MCF 10A (cell line): ENCODE measurements around the gene CCDC9B. TPM values are rescaled to one million over a fixed set of nuclear protein-coding genes. Genes with fewer than 3 reads are reported as not detected.

Experiments
- BruUV-seq: library from RNA; stranded (reverse); fragments of 400-500 nt; replicated peaks from 2 replicates; lab custom pipeline; 2021; lab: Mats Ljungman, UMichigan
- CTCF ChIA-PET: fragments of 300-600 bp; sonication (Branson Sonifier 250); formaldehyde crosslinking; extraction: SDS; loops from one replicate; lab custom pipeline; 2021; ENCODE audit warnings: antibody characterized with exemption, inconsistent platforms; lab: Yijun Ruan, JAX
- POLR2A ChIA-PET: fragments of 300-600, 350-650 bp; sonication (Branson Sonifier 250); formaldehyde crosslinking; extraction: SDS; loops from one replicate; lab custom pipeline; 2020; ENCODE audit warnings: antibody characterized with exemption, inconsistent platforms; lab: Yijun Ruan, JAX
- DNase-seq: peaks from one replicate; pipeline ENCODE4 v3.0.0-alpha.2; 2018; ENCODE audit not compliant: unreplicated experiment
- H3K27ac Mint-ChIP-seq: one replicate; pipeline ENCODE4 v1.8.0; 2022; ENCODE audit warnings: mild to moderate bottlenecking, low read depth, mixed read lengths; ENCODE audit not compliant: unreplicated experiment
- H3K27me3 Mint-ChIP-seq: one replicate; pipeline ENCODE4 v1.8.0; 2022; ENCODE audit warnings: mixed read lengths; ENCODE audit not compliant: insufficient read depth, unreplicated experiment
- H3K36me3 Mint-ChIP-seq: one replicate; pipeline ENCODE4 v1.8.0; 2022; ENCODE audit warnings: mild to moderate bottlenecking, moderate library complexity, mixed read lengths; ENCODE audit not compliant: insufficient read depth, unreplicated experiment
- H3K4me1 Mint-ChIP-seq: one replicate; pipeline ENCODE4 v1.8.0; 2022; ENCODE audit warnings: mixed read lengths; ENCODE audit not compliant: insufficient read depth, unreplicated experiment
- H3K4me3 Mint-ChIP-seq: one replicate; pipeline ENCODE4 v1.8.0; 2022; ENCODE audit warnings: mild to moderate bottlenecking, moderate library complexity, mixed read lengths; ENCODE audit not compliant: unreplicated experiment
- H3K9me3 Mint-ChIP-seq: one replicate; pipeline ENCODE4 v1.8.0; 2022; ENCODE audit warnings: mixed read lengths; ENCODE audit not compliant: unreplicated experiment
- CTCF ChIP-seq: fragments of 200-600 bp; IDR thresholded peaks from one replicate; pipeline ENCODE4 v1.8.0; 2022; ENCODE audit warnings: antibody characterized with exemption, mild to moderate bottlenecking; ENCODE audit not compliant: unreplicated experiment
- intact Hi-C: fragments of 100-400 bp; cut with micrococcal nuclease; formaldehyde crosslinking; loops from 2 replicates; pipeline ENCODE4 v1.14.1; 2022
- total RNA-seq: library from RNA; stranded (reverse); gene quantifications from 2 replicates; pipeline ENCODE4 v1.2.3, GENCODE V29; 2022

CCDC9B gene
- total RNA-seq, 1 experiment from 2014 or later, result 36.0 TPM

DNA sequence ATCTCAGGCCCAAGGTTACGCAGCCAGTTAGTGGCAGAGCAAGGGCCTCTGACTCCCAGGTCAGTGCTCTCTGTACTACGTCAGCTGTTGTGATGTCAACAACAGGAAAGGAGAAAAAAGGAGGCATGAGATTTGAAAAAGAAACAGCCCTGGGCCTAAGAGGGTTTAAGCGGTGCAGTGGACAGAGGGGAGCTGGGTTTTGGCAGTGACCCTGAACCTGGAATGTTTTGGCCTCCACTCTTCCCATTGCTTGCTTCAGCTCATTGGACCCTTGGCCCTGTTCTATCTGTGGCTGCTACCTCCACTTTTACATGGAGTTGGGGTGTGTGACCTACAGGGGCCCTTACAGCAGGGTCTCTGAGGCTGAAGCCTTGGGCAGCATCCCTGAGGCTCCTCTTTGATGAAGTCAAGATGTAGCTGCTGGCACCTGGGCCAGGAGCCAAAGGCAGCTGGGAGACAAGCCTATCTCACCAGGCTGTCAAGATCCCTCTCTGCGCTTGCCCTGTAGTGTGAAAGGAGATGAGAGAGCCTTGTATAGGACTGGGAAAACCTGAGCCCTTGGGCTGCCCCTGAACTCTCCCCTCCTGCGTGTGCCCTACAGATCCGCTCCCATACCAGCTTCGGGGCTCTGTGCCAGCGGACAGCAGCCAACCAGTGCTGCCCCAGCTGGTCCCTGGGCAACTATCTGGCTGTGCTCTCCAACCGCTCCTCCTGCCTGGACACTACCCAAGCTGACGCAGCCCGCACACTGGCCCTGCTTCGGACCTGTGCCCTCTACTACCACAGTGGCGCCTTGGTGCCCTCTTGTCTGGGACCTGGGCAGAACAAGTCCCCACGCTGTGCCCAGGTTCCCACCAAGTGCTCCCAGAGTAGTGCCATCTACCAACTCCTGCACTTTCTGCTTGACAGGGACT lies 26.0 kb upstream of the CCDC9B start:
- Mint-ChIP-seq H3K4me1 (peaks cover 6% of the 10 kb centered on the region), H3K36me3 (peaks cover 7% of the 10 kb centered on the region), H3K27me3 (no peaks in the 10 kb centered on the region), H3K9me3 (no peaks in the 10 kb centered on the region), H3K27ac (no peak overlapping the region), H3K4me3 (no peak overlapping the region)
- CTCF ChIA-PET, result interaction anchor here (0.6 to 8.1 kb wide), 22 partner anchors 9 to 289 kb away, joined by 3 to 112 read pairs (median 10); partner anchors contain the start of genes CCDC9B, DISP2 and KNSTRN
- POLR2A ChIA-PET, result interaction anchor here (0.6 to 1.6 kb wide), 5 partner anchors 22 to 44 kb away, joined by 3 to 7 read pairs (median 4); no protein-coding TSS in a partner anchor
- TF ChIP-seq CTCF, result no peak
- intact Hi-C loops, result no loop called here
- BruUV-seq, result no TSS peak
- DNase-seq, result no peak

DNA sequence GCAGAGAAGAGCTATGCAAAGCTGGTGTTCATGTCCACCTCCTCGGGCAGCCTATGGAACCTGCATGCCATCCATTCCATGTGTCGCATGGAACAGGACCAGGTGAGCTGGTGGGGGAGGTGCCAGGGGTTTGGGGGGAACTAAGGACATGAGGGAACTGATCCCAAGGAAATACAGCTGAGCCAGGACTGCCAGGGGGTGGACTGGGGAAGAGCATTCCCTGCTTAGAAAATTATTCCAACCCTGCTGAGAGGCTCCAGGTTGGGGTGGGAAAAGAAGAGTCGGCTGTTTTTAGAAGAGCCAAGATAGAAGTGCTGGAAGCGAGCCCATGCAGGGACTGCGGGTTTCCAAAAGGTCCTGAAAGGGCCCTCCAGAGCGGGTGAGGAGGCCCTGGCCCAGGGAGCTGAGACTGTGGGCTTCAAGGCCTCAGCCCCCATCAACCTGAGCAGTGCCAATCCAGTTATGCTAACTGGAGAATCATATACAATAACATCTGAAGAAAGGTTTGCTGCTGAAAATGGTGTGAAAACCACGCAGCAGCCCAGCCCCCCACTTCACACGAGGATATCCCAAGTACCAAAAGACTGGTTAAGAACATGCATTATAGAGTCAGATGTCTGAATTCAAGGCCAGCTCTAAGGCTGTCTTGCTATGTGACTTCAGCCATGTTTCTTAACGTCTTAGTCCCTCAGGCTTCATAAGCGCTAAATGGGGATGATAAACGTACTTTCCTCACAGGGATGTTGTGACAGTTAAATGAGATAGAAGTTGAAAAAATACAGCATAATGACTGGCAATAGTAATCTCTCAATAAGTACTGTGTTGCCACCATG lies 25.1 kb upstream of the CCDC9B start:
- CTCF ChIA-PET, result interaction anchor here (0.6 to 8.1 kb wide), 17 partner anchors 8 to 288 kb away, joined by 3 to 112 read pairs (median 6); partner anchors contain the start of genes CCDC9B and DISP2
- TF ChIP-seq CTCF, result no peak
- no TSS peak for BruUV-seq

GRCh38 chr15:40365016-40365415 lies 24.3 kb upstream of the CCDC9B start:
- ChIA-PET POLR2A (no interaction called here), CTCF (interaction anchor here (0.9 to 8.1 kb wide), 8 partner anchors 22 to 91 kb away, joined by 3 to 112 read pairs (median 4); partner anchors contain the start of gene CCDC9B)
- no peaks in the 10 kb centered on the region for H3K27me3 Mint-ChIP-seq
- DNase-seq, result no peak
- no peaks in the 10 kb centered on the region for H3K9me3 Mint-ChIP-seq
- no peak overlapping the region for H3K27ac Mint-ChIP-seq
- BruUV-seq, result no TSS peak
- TF ChIP-seq CTCF, result no peak
- peaks cover 7% of the 10 kb centered on the region for H3K36me3 Mint-ChIP-seq
- no peak overlapping the region for H3K4me3 Mint-ChIP-seq
- peaks cover 6% of the 10 kb centered on the region for H3K4me1 Mint-ChIP-seq
- intact Hi-C loops, result no loop called here

More for the DNA sequence above, 25.1 kb upstream of the CCDC9B start:
- no peaks in the 10 kb centered on the region for H3K9me3 Mint-ChIP-seq
- no peaks in the 10 kb centered on the region for H3K27me3 Mint-ChIP-seq
- H3K27ac Mint-ChIP-seq, result no peak overlapping the region
- peaks cover 7% of the 10 kb centered on the region for H3K36me3 Mint-ChIP-seq
- peaks cover 6% of the 10 kb centered on the region for H3K4me1 Mint-ChIP-seq
- POLR2A ChIA-PET, result interaction anchor here (0.6 to 1.6 kb wide), 5 partner anchors 22 to 39 kb away, joined by 3 to 6 read pairs (median 4); no protein-coding TSS in a partner anchor
- DNase-seq, result no peak
- intact Hi-C loops, result no loop called here
- H3K4me3 Mint-ChIP-seq, result no peak overlapping the region
